Measurements from ENCODE around the gene TREML2.

TREML2 gene

GRCh38 chr6:41177695-41178094, 23.3 kb downstream of the TREML2 start:
- DNase-seq (ENCODE audit: low read depth) = no peak
- H3K4me3 ChIP-seq (ENCODE audit: low read depth, low read length) = no peak overlapping the region
- TF ChIP-seq, protein P1, sequence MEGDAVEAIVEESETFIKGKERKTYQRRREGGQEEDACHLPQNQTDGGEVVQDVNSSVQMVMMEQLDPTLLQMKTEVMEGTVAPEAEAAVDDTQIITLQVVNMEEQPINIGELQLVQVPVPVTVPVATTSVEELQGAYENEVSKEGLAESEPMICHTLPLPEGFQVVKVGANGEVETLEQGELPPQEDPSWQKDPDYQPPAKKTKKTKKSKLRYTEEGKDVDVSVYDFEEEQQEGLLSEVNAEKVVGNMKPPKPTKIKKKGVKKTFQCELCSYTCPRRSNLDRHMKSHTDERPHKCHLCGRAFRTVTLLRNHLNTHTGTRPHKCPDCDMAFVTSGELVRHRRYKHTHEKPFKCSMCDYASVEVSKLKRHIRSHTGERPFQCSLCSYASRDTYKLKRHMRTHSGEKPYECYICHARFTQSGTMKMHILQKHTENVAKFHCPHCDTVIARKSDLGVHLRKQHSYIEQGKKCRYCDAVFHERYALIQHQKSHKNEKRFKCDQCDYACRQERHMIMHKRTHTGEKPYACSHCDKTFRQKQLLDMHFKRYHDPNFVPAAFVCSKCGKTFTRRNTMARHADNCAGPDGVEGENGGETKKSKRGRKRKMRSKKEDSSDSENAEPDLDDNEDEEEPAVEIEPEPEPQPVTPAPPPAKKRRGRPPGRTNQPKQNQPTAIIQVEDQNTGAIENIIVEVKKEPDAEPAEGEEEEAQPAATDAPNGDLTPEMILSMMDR (IDR thresholded peaks at IDR 0.05; ENCODE audit: control insufficient read depth, extremely low read depth, insufficient read depth) = no peak

GRCh38 chr6:41177287-41177686, 23.7 kb downstream of the TREML2 start:
- TF ChIP-seq, protein P1 (IDR thresholded peaks at IDR 0.05; ENCODE audit: control insufficient read depth, extremely low read depth, insufficient read depth) = no peak
- H3K4me3 ChIP-seq (ENCODE audit: low read depth, low read length) = no peak overlapping the region
- DNase-seq (ENCODE audit: low read depth) = no peak

DNA sequence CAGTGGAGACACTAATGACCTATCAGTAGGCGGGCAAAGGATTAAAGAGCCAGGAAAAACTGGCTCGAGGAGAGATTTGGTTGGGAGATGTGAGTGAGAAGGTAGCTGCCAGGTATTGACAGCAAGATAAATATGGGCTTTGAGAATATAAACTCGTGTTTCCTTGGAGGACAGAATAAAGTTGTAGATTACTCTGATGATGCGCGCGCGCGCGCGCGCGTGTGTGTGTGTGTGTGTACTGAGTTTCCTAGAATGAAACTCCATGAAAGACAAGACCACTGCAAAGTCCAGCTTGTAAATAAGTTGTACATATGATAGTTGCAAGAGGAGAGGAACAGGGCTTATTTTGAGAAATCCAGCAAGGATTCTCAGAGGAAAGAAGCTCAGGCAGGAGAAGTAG, 24.8 kb downstream of the TREML2 start:
- DNase-seq (ENCODE audit: low read depth) = no peak

DNA sequence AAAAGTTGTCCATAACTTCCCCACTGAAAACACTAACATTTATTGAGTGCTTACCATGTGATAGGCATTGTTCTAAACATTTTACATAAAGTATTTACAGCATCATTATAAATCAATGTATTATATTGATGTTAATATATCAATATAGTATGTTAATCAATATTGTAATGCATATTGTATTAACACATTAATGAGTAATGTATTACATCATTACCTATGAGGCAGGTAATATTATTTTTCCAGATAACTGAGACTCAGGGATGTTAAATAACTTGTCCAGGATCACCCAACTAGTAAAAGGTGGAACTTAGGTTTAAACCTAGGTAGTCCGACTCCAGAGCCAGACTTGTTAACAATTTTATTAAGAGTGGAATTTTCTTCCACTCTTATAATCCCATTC, 25.9 kb downstream of the TREML2 start:
- H3K4me3 ChIP-seq (ENCODE audit: low read depth, low read length) = no peak overlapping the region
- DNase-seq (ENCODE audit: low read depth) = no peak
- TF ChIP-seq, protein P1 (IDR thresholded peaks at IDR 0.05; ENCODE audit: control insufficient read depth, extremely low read depth, insufficient read depth) = no peak

More for the DNA sequence above, 24.8 kb downstream of the TREML2 start:
- TF ChIP-seq, protein P1 (IDR thresholded peaks at IDR 0.05; ENCODE audit: control insufficient read depth, extremely low read depth, insufficient read depth) = no peak
- H3K4me3 ChIP-seq (ENCODE audit: low read depth, low read length) = no peak overlapping the region

DNA sequence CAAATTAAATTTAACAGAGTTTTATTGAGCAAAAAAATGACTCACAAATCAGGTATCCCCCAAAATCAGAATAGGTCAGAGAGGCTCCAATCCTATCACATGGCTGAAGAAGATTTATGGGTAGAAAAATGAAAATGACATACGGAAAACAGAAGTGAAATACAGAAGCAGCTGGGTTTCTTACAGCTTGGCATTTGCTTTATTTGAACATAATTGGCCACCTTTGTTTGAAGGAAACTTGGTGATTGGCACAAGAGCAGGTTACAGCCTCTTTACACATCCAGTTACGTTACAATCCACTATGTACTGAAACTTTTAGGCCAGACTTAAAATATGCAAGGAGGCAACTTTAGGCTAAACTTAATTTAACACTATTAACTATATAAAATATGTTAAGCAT, 26.3 kb downstream of the TREML2 start:
- TF ChIP-seq, protein P1 (IDR thresholded peaks at IDR 0.05; ENCODE audit: control insufficient read depth, extremely low read depth, insufficient read depth) = no peak
- no peak for DNase-seq (ENCODE audit: low read depth)
- no peak overlapping the region for H3K4me3 ChIP-seq (ENCODE audit: low read depth, low read length)

DNA sequence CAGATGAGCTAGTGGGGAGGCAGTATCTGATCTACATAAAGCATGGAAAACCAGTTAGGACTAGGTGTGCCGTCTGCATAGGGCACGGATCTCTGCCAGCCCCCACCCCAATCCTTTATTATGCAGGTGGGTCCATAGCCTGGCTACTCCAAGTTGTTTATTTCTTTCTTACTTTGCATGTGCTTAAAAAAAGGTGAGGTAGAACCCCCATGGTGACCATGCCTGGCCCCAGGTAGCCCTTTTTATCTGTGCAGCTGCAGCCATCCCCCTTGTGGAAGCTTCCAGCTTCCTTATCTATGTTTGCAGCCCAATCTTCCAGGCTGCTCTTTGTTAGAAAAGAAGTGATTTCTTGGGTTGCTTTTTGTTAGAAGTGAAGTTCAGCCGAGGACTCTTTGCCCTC, 29.0 kb downstream of the TREML2 start:
- DNase-seq (ENCODE audit: low read depth) = no peak
- no peak overlapping the region for H3K4me3 ChIP-seq (ENCODE audit: low read depth, low read length)
- TF ChIP-seq, protein P1 (IDR thresholded peaks at IDR 0.05; ENCODE audit: control insufficient read depth, extremely low read depth, insufficient read depth) = no peak

DNA sequence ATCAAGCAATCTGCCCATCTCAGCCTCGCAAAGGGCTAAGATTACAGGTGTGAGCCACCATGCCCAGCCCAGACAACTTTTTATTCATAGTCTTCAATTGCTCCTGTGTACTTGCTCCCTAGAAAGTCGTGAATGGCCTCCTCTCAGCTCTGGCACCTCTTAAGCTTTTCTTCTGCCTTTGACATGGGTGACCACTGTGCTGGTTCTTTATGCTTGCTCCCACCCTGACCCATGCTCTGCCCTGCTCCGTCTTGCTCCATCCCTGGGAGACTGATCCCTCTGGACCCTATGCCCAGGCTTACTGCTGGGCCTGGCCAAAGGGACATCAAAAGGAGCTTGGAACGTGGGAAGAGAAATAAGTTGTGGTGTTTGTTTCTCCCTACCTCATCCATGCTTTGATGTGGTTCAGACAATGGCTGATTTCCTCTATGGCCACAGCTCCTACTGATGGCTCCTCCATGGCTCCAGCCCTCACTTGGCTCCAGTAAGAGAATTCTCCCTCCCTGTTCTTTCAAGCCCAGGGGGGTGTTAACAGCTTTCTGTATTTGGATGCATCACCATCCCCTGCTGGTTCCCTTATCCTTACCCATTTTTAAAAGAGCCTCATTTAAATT, 30.3 kb downstream of the TREML2 start:
- no peak overlapping the region for H3K4me3 ChIP-seq (ENCODE audit: low read depth, low read length)
- no peak for DNase-seq (ENCODE audit: low read depth)
- TF ChIP-seq, protein P1 (IDR thresholded peaks at IDR 0.05; ENCODE audit: control insufficient read depth, extremely low read depth, insufficient read depth) = no peak
